CD4-positive, alpha-beta T cell treated with Interleukin-4 for 4 hours (primary cell): ENCODE measurements around the gene MLF1.
"Not testable (repeated sequence)": the region's sequence is repeated elsewhere in the genome, so short reads cannot be mapped to it uniquely, and the experiment has no call there.

Experiments used
- DNase-seq: peaks from one replicate; pipeline ENCODE4 v3.0.0-alpha.2; 2020

MLF1 gene

GRCh38 chr3:158570999-158571702 is at the start of gene MLF1:
Gene MLF1 (plus strand): TSS chr3:158571194. CDS start chr3:158571301, 107 bp downstream.
- DNase-seq: peak; percentile 88

- DNase-seq: no peak
These were observed 48.5 kb upstream of the MLF1 start for GRCh38 chr3:158522221-158523136.

- no peak for DNase-seq
These were observed 42.8 kb upstream of the MLF1 start for GRCh38 chr3:158528076-158528674.

GRCh38 chr3:158531334-158531733 is 39.7 kb upstream of the MLF1 start:
- no peak for DNase-seq

- DNase-seq: peak; percentile 27
These were observed 38.8 kb upstream of the MLF1 start for GRCh38 chr3:158532099-158532734.

GRCh38 chr3:158535918-158536317 is 35.1 kb upstream of the MLF1 start:
- no peak for DNase-seq

- DNase-seq: peak; percentile 57
These were observed 31.5 kb upstream of the MLF1 start for GRCh38 chr3:158539414-158540014.

GRCh38 chr3:158540066-158540465 is 30.9 kb upstream of the MLF1 start:
- DNase-seq: no peak

GRCh38 chr3:158548691-158549090 is 22.3 kb upstream of the MLF1 start:
- DNase-seq: no peak

- not testable (repeated sequence) for DNase-seq
These were observed 21.1 kb upstream of the MLF1 start for GRCh38 chr3:158549938-158550337.

- no peak for DNase-seq
These were observed 18.9 kb upstream of the MLF1 start for GRCh38 chr3:158552124-158552523.

- DNase-seq: no peak
These were observed 11.5 kb upstream of the MLF1 start for GRCh38 chr3:158559504-158559903.

- no peak for DNase-seq
These were observed 10.0 kb upstream of the MLF1 start for GRCh38 chr3:158560979-158561378.

- no peak for DNase-seq
These were observed 8.3 kb upstream of the MLF1 start for GRCh38 chr3:158562674-158563073.

GRCh38 chr3:158563076-158563475 is 7.9 kb upstream of the MLF1 start:
- DNase-seq: no peak

- no peak for DNase-seq
These were observed 5.9 kb upstream of the MLF1 start for GRCh38 chr3:158565076-158565475.

- DNase-seq: no peak
These were observed 2.2 kb upstream of the MLF1 start for GRCh38 chr3:158568784-158569183.

GRCh38 chr3:158569794-158570193 is 1.2 kb upstream of the MLF1 start:
- no peak for DNase-seq

GRCh38 chr3:158571969-158572765 is 1.2 kb downstream of the MLF1 start:
- DNase-seq: no peak

GRCh38 chr3:158572766-158573060 is 1.7 kb downstream of the MLF1 start:
- DNase-seq: no peak

- no peak for DNase-seq
These were observed 2.7 kb downstream of the MLF1 start for GRCh38 chr3:158573714-158574113.

- DNase-seq: no peak
These were observed 3.7 kb downstream of the MLF1 start for GRCh38 chr3:158574646-158575045.
